Nephron (organoid): ENCODE measurements around the gene PARD3.

Experiments
- H3K27ac Mint-ChIP-seq, 3 experiments: 2 replicates each; pipeline ENCODE4 v1.8.0; 2020; ENCODE audit warnings: mixed read lengths in 3 of 3, mild to moderate bottlenecking in 2 of 3, moderate library complexity in 1 of 3
- H3K27me3 Mint-ChIP-seq: 2 replicates; pipeline ENCODE4 v1.8.0; 2021; ENCODE audit warnings: low read depth, mild to moderate bottlenecking, moderate library complexity, mixed read lengths
- H3K36me3 Mint-ChIP-seq: 2 replicates; pipeline ENCODE4 v1.8.0; 2020; ENCODE audit warnings: low read depth, mixed read lengths
- H3K4me1 Mint-ChIP-seq: 2 replicates; pipeline ENCODE4 v1.8.0; 2020; ENCODE audit warnings: mixed read lengths
- H3K4me3 Mint-ChIP-seq, 3 experiments: 2 replicates each; pipeline ENCODE4 v1.8.0; 2020; ENCODE audit warnings: mild to moderate bottlenecking in 3 of 3, mixed read lengths in 3 of 3, moderate library complexity in 2 of 3
- H3K9me3 Mint-ChIP-seq: 2 replicates; pipeline ENCODE4 v1.8.0; 2020; ENCODE audit warnings: mixed read lengths
- CTCF ChIP-seq, 3 experiments: fragments of 200-600 bp; sonication (generic); IDR thresholded peaks; one replicate each; pipeline ENCODE4 v1.5.0; 2021; ENCODE audit warnings: antibody characterized with exemption in 3 of 3; ENCODE audit not compliant: unreplicated experiment in 3 of 3

The PARD3 gene

GRCh38 chr10:34097682-34098081 lies 717.4 kb downstream of the PARD3 start:
- Mint-ChIP-seq H3K9me3 (peaks cover 54% of the 10 kb centered on the region), H3K27ac (no peak overlapping the region), H3K27me3 (peaks cover 5% of the 10 kb centered on the region), H3K36me3 (peaks cover 14% of the 10 kb centered on the region), H3K4me3 (no peak overlapping the region), H3K4me1 (peaks cover 14% of the 10 kb centered on the region)
- TF ChIP-seq CTCF (IDR thresholded peaks at IDR 0.05; ENCODE audit: unreplicated experiment in 3 of 3): no peak

- H3K27ac Mint-ChIP-seq: no peak overlapping the region
- no peak overlapping the region for H3K4me3 Mint-ChIP-seq
- H3K36me3 Mint-ChIP-seq: peaks cover 14% of the 10 kb centered on the region
- TF ChIP-seq CTCF (IDR thresholded peaks at IDR 0.05; ENCODE audit: unreplicated experiment in 3 of 3): no peak
- H3K9me3 Mint-ChIP-seq: peaks cover 51% of the 10 kb centered on the region
- H3K4me1 Mint-ChIP-seq: no peaks in the 10 kb centered on the region
- H3K27me3 Mint-ChIP-seq: peaks cover 5% of the 10 kb centered on the region
Measured at GRCh38 chr10:34094961-34095360, 720.1 kb downstream of the PARD3 start.

GRCh38 chr10:34094146-34094696 lies 720.9 kb downstream of the PARD3 start:
- peaks cover 7% of the 10 kb centered on the region for H3K27me3 Mint-ChIP-seq

GRCh38 chr10:34092891-34093290 lies 722.2 kb downstream of the PARD3 start:
- Mint-ChIP-seq H3K27me3 (peaks cover 8% of the 10 kb centered on the region), H3K4me1 (no peaks in the 10 kb centered on the region), H3K27ac (no peak overlapping the region), H3K9me3 (peaks cover 41% of the 10 kb centered on the region), H3K4me3 (no peak overlapping the region), H3K36me3 (peaks cover 7% of the 10 kb centered on the region)
- TF ChIP-seq CTCF (IDR thresholded peaks at IDR 0.05; ENCODE audit: unreplicated experiment in 3 of 3): no peak

More at GRCh38 chr10:34094146-34094696, 720.9 kb downstream of the PARD3 start:
- no peak overlapping the region for H3K4me3 Mint-ChIP-seq
- TF ChIP-seq CTCF (IDR thresholded peaks at IDR 0.05; ENCODE audit: unreplicated experiment in 3 of 3): no peak
- peaks cover 46% of the 10 kb centered on the region for H3K9me3 Mint-ChIP-seq
- H3K27ac Mint-ChIP-seq: no peak overlapping the region
- H3K36me3 Mint-ChIP-seq: peaks cover 14% of the 10 kb centered on the region
- no peaks in the 10 kb centered on the region for H3K4me1 Mint-ChIP-seq

GRCh38 chr10:34091635-34092195 lies 723.4 kb downstream of the PARD3 start:
- H3K27ac Mint-ChIP-seq: no peak overlapping the region
- H3K4me1 Mint-ChIP-seq: no peaks in the 10 kb centered on the region
- peaks cover 35% of the 10 kb centered on the region for H3K9me3 Mint-ChIP-seq
- peaks cover 7% of the 10 kb centered on the region for H3K36me3 Mint-ChIP-seq
- H3K27me3 Mint-ChIP-seq: peaks cover 8% of the 10 kb centered on the region
- no peak overlapping the region for H3K4me3 Mint-ChIP-seq
- TF ChIP-seq CTCF (IDR thresholded peaks at IDR 0.05; ENCODE audit: unreplicated experiment in 3 of 3): no peak

- no peak for TF ChIP-seq CTCF (IDR thresholded peaks at IDR 0.05; ENCODE audit: unreplicated experiment in 3 of 3)
- Mint-ChIP-seq H3K9me3 (peaks cover 20% of the 10 kb centered on the region), H3K36me3 (no peaks in the 10 kb centered on the region), H3K27ac (no peak overlapping the region), H3K27me3 (peaks cover 3% of the 10 kb centered on the region), H3K4me3 (no peak overlapping the region), H3K4me1 (no peaks in the 10 kb centered on the region)
Measured at GRCh38 chr10:34089253-34089652, 725.8 kb downstream of the PARD3 start.
